CD14-positive monocyte (primary cell): Measurements from ENCODE around the gene WIPF1. TPM values are rescaled to one million over a fixed set of nuclear protein-coding genes. Genes with fewer than 3 reads are reported as not detected.

Experiments used
- DNase-seq, 3 donors: peaks; one replicate each; pipeline ENCODE4 v3.0.0-alpha.2; 2011 to 2022
- H2AFZ ChIP-seq: 2 replicates; pipeline ENCODE4 v1.6.0; 2012; ENCODE audit warnings: mild to moderate bottlenecking, low read depth, low read length, inconsistent platforms; ENCODE audit not compliant: insufficient read depth, poor library complexity, severe bottlenecking
- H3K27ac ChIP-seq, 2 donors: 1 replicate in 1 of 2; 2 replicates in 1 of 2; pipeline ENCODE4 v1.5.1; 2012 to 2013; ENCODE audit warnings: low read length in 2 of 2, control low read depth in 1 of 2, inconsistent platforms in 1 of 2, low read depth in 1 of 2, mild to moderate bottlenecking in 1 of 2
- H3K27me3 ChIP-seq, 2 donors: one replicate each; pipeline versions ENCODE4 v1.6.0 to v1.6.1; 2011 to 2013; ENCODE audit warnings: low read length in 2 of 2; ENCODE audit not compliant: control insufficient read depth in 2 of 2, insufficient read depth in 2 of 2
- H3K36me3 ChIP-seq, 2 donors: replicated peaks in 1 of 2; 1 replicate in 1 of 2; 2 replicates in 1 of 2; pipeline versions ENCODE4 v1.5.1 to v1.6.1; 2012 to 2013; ENCODE audit warnings: low read length in 2 of 2, control low read depth in 1 of 2, inconsistent platforms in 1 of 2, mild to moderate bottlenecking in 1 of 2; ENCODE audit not compliant: insufficient read depth in 2 of 2, control insufficient read depth in 1 of 2
- H3K4me1 ChIP-seq, 2 donors: 1 replicate in 1 of 2; 2 replicates in 1 of 2; pipeline versions ENCODE4 v1.5.1 to v1.6.1; 2012 to 2013; ENCODE audit warnings: low read length in 2 of 2, control low read depth in 1 of 2, inconsistent platforms in 1 of 2, mild to moderate bottlenecking in 1 of 2, moderate library complexity in 1 of 2; ENCODE audit not compliant: insufficient read depth in 2 of 2, control insufficient read depth in 1 of 2
- H3K4me2 ChIP-seq: replicated peaks from 2 replicates; pipeline ENCODE3; 2012; ENCODE audit warnings: low read length, moderate library complexity, mild to moderate bottlenecking; ENCODE audit not compliant: poor library complexity, severe bottlenecking; ENCODE audit errors: extremely low read depth
- H3K4me3 ChIP-seq, 3 experiments: fragments of 200-600 bp in 1 of 3; sonication (generic) in 1 of 3; replicated peaks in 1 of 3; 1 replicate in 2 of 3; 2 replicates in 1 of 3; pipeline ENCODE4 v1.5.1; 2011 to 2013; ENCODE audit warnings: low read length in 3 of 3, mild to moderate bottlenecking in 3 of 3, control low read depth in 2 of 3, low read depth in 2 of 3, inconsistent platforms in 1 of 3, moderate library complexity in 1 of 3
- H3K79me2 ChIP-seq: 2 replicates; pipeline ENCODE4 v1.6.0; 2012; ENCODE audit warnings: mild to moderate bottlenecking, control low read depth, inconsistent platforms, low read length, moderate library complexity; ENCODE audit not compliant: insufficient read depth
- H3K9ac ChIP-seq: 2 replicates; pipeline ENCODE4 v1.6.0; 2017; ENCODE audit warnings: low read length, mild to moderate bottlenecking; ENCODE audit not compliant: insufficient read depth, poor library complexity, severe bottlenecking
- H3K9me3 ChIP-seq, 2 donors: replicated peaks in 1 of 2; 1 replicate in 1 of 2; 2 replicates in 1 of 2; pipeline versions ENCODE4 v1.5.1 to v1.6.1; 2012 to 2013; ENCODE audit warnings: low read length in 2 of 2, control low read depth in 1 of 2; ENCODE audit not compliant: control insufficient read depth in 1 of 2, insufficient read depth in 1 of 2
- H4K20me1 ChIP-seq: 2 replicates; pipeline ENCODE4 v1.6.0; 2012; ENCODE audit warnings: mild to moderate bottlenecking, low read length, control low read depth, moderate library complexity; ENCODE audit not compliant: insufficient read depth
- H3K27ac Mint-ChIP-seq, 7 donors: one replicate each; pipeline ENCODE4 v1.8.0; 2020; ENCODE audit warnings: mild to moderate bottlenecking in 7 of 7, mixed read lengths in 7 of 7, moderate library complexity in 6 of 7, inconsistent platforms in 2 of 7
- H3K27me3 Mint-ChIP-seq, 3 donors: one replicate each; pipeline ENCODE4 v1.8.0; 2021 to 2022; ENCODE audit warnings: low read depth in 3 of 3, mild to moderate bottlenecking in 3 of 3, mixed read lengths in 3 of 3, moderate library complexity in 3 of 3, inconsistent platforms in 1 of 3
- H3K36me3 Mint-ChIP-seq, 2 donors: one replicate each; pipeline ENCODE4 v1.8.0; 2020; ENCODE audit warnings: mixed read lengths in 2 of 2, inconsistent platforms in 1 of 2, mild to moderate bottlenecking in 1 of 2
- H3K4me1 Mint-ChIP-seq: one replicate; pipeline ENCODE4 v1.8.0; 2020; ENCODE audit warnings: mild to moderate bottlenecking, mixed read lengths
- H3K4me3 Mint-ChIP-seq, 2 donors: one replicate each; pipeline ENCODE4 v1.8.0; 2020; ENCODE audit warnings: mild to moderate bottlenecking in 2 of 2, mixed read lengths in 2 of 2, moderate library complexity in 1 of 2
- H3K9me3 Mint-ChIP-seq, 7 donors: one replicate each; pipeline ENCODE4 v1.8.0; 2020 to 2022; ENCODE audit warnings: mixed read lengths in 7 of 7, mild to moderate bottlenecking in 6 of 7, moderate library complexity in 6 of 7, inconsistent platforms in 2 of 7
- CTCF ChIP-seq: fragments of 200-600 bp; IDR thresholded peaks from one replicate; pipeline ENCODE4 v1.8.0; 2022; ENCODE audit warnings: antibody characterized with exemption, mild to moderate bottlenecking
- WGBS: methylation state at CpG from one replicate; pipeline ENCODE4 v1.1.5; 2013; ENCODE audit warnings: missing lambda C conversion rate; ENCODE audit not compliant: insufficient coverage; 5-methylcytosine and 5-hydroxymethylcytosine counted together
- intact Hi-C, 2 donors: fragments of 100-400 bp; cut with micrococcal nuclease; formaldehyde crosslinking; loops; one replicate each; pipeline versions ENCODE4 v1.15.0 to v1.15.1; 2023
- polyA plus RNA-seq, 3 donors: library from polyadenylated mRNA; depleted of rRNA in 1 of 3; unstranded in 2 of 3; stranded (reverse) in 1 of 3; fragments of 300-500 nt in 2 of 3; fragments of >200 nt in 1 of 3; fragmentation: Illumina TruSeq in 2 of 3; gene quantifications; 1 replicate in 2 of 3; 2 replicates in 1 of 3; pipeline ENCODE4 v1.2.3, GENCODE V29; 2012 to 2021

The WIPF1 gene
- polyA plus RNA-seq, 3 donors: 43.9 to 126 (median 74.3) TPM

GRCh38 chr2:174580951-174581350, 16.7 kb downstream of the WIPF1 start:
- peaks cover 97% of the 10 kb centered on the region for H4K20me1 ChIP-seq
- no peak overlapping the region for H3K9ac ChIP-seq
- intact Hi-C loops: loop anchor here in 1 of 2 donors (5.0 kb wide), 1 partner anchor 36 kb away; no protein-coding TSS in a partner anchor
- H3K9me3 Mint-ChIP-seq: no peaks in the 10 kb centered on the region
- no peaks in the 10 kb centered on the region for H3K27me3 ChIP-seq
- H3K79me2 ChIP-seq: peaks cover 90% of the 10 kb centered on the region
- H3K36me3 ChIP-seq: peaks cover 96 to 100% of the 10 kb centered on the region in 2 donors
- peak overlapping the region in 3 of 7 donors; percentile 4 to 74 (median 66) for H3K27ac Mint-ChIP-seq
- H2AFZ ChIP-seq: no peak overlapping the region
- peak overlapping the region in 1 of 2 donors; percentile 55 for H3K27ac ChIP-seq
- peaks cover 0 to 8% of the 10 kb centered on the region in 2 donors for H3K4me1 ChIP-seq
- WGBS: 100% methylated on average over 1 of the region's 2 CpGs
- H3K4me1 Mint-ChIP-seq: peaks cover 18% of the 10 kb centered on the region
- H3K27me3 Mint-ChIP-seq: no peaks in the 10 kb centered on the region
- no peak for DNase-seq
- H3K4me3 ChIP-seq: no peak overlapping the region
- no peak for TF ChIP-seq CTCF
- no peak overlapping the region for H3K4me3 Mint-ChIP-seq
- H3K36me3 Mint-ChIP-seq: peaks cover 90 to 98% of the 10 kb centered on the region in 2 donors
- no peak overlapping the region for H3K4me2 ChIP-seq
- H3K9me3 ChIP-seq: no peaks in the 10 kb centered on the region

GRCh38 chr2:174577967-174578589, 19.5 kb downstream of the WIPF1 start:
- peaks cover 27% of the 10 kb centered on the region for H3K4me1 Mint-ChIP-seq
- Histone ChIP-seq H3K9me3 (no peaks in the 10 kb centered on the region), H3K9ac (no peak overlapping the region), H3K4me3 (no peak overlapping the region), H3K27me3 (no peaks in the 10 kb centered on the region), H3K36me3 (peaks cover 89 to 95% of the 10 kb centered on the region in 2 donors), H3K27ac (no peak overlapping the region), H3K4me2 (no peak overlapping the region), H2AFZ (no peak overlapping the region), H4K20me1 (peaks cover 97% of the 10 kb centered on the region), H3K4me1 (peaks cover 17 to 25% of the 10 kb centered on the region in 2 donors), H3K79me2 (peaks cover 79% of the 10 kb centered on the region)
- H3K36me3 Mint-ChIP-seq: peaks cover 87 to 96% of the 10 kb centered on the region in 2 donors
- TF ChIP-seq CTCF: peak; percentile 83
- peak; percentile 49 to 71 (median 69) for DNase-seq
- intact Hi-C loops: loop anchor here in 1 of 2 donors (5.0 kb wide), 1 partner anchor 109 kb away; no protein-coding TSS in a partner anchor
- peaks cover 0 to 3% (median 0%) of the 10 kb centered on the region in 7 donors for H3K9me3 Mint-ChIP-seq
- H3K4me3 Mint-ChIP-seq: no peak overlapping the region
- H3K27me3 Mint-ChIP-seq: no peaks in the 10 kb centered on the region
- H3K27ac Mint-ChIP-seq: peak overlapping the region in 3 of 7 donors; percentile 37 to 80 (median 54)
